GM08714 (cell line): Measurements from ENCODE around the gene FAM200B.
"Not testable (repeated sequence)": the region's sequence is repeated elsewhere in the genome, so short reads cannot be mapped to it uniquely, and the experiment has no call there.

Source experiments
- H3K4me3 ChIP-seq: fragments of 200-500 bp; sonication (Bioruptor generic); 2 replicates; pipeline ENCODE4 v1.5.1; 2014; ENCODE audit warnings: mild to moderate bottlenecking, low read length, inconsistent platforms
- ZNF274 ChIP-seq: IDR thresholded peaks from 2 replicates; pipeline ENCODE4 v1.6.1; 2012; ENCODE audit warnings: mild to moderate bottlenecking, low read depth, low read length

The FAM200B gene

GRCh38 chr4:15718959-15719358 lies 37.3 kb downstream of the FAM200B start:
- TF ChIP-seq ZNF274, result no peak
- no peak overlapping the region for H3K4me3 ChIP-seq

DNA sequence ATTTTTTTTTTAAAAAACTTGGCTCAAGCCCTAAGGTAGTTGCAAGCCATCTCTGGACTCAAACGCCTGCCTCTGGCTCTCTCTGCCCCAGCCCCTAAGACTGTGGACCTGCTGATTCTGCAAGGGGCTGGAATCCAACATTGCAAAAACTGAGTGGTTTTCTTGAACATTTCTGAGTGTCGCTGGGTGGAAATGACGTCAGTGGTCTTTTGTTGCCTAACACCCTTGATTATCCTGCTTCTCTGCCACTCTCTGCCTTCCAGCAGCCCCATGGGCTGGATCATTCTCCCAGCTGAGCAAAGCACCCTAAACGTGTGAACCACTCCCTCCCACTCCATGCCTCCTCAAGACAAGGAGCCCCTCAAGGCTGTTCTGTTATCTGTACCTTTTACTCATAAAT lies 37.9 kb downstream of the FAM200B start:
- no peak for TF ChIP-seq ZNF274
- no peak overlapping the region for H3K4me3 ChIP-seq

GRCh38 chr4:15720851-15721250 lies 39.2 kb downstream of the FAM200B start:
- no peak for TF ChIP-seq ZNF274
- no peak overlapping the region for H3K4me3 ChIP-seq

GRCh38 chr4:15725608-15726007 lies 44.0 kb downstream of the FAM200B start:
- H3K4me3 ChIP-seq, result no peak overlapping the region
- no peak for TF ChIP-seq ZNF274

DNA sequence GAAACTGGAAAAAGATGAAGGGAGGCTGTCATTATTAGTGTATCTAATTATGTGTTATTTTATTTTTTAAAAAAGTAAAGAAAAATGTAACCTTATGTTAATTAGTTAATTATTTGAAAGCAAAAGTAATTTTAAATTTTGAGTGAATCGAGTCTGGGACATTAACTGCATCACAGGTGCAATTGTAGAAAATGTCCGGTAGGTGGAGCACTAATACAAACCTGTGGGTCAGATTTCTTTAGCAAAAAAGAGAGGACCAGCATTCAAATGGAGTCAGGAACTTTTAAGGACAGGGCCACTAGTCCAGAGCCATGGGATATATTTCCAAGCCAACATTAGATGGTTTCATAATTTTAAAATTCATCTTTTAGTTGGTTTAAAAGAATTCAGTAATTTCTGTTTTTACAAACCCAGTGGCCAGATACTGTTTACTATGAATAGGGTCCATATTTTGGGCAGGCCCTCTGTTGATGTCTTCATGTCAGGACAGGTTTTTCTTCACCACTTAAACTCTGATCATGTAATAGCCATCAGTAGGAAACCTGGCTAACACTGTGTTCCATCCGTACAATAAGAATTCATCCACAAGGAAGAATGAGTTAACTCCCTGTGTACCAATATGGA lies 48.4 kb downstream of the FAM200B start:
- no peak for TF ChIP-seq ZNF274
- no peak overlapping the region for H3K4me3 ChIP-seq

- not testable (repeated sequence) for H3K4me3 ChIP-seq
Observed at GRCh38 chr4:15733061-15733460, 51.4 kb downstream of the FAM200B start.

GRCh38 chr4:15735536-15735935 lies 53.9 kb downstream of the FAM200B start:
- H3K4me3 ChIP-seq, result no peak overlapping the region
- no peak for TF ChIP-seq ZNF274

- TF ChIP-seq ZNF274, result no peak
- no peak overlapping the region for H3K4me3 ChIP-seq
Observed at GRCh38 chr4:15736514-15737050, 55.0 kb downstream of the FAM200B start.

DNA sequence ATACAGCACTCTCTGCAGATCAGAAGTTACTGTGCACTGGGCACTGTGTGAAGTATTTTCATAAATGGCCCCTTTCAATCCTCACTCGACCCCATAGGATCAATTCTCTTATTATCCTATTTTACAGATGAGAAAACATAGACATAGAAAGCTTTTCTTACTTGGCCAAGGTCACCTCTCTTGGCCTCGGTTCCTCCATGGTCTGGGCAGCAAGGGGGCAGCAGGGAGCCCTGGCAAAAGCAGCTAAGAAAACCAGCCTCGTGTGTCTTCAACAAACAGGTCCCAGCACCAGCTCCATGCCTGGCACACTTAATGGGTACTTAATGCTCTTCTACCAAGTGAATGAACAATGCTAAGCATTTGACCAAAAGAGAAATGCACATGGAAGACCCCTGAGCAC lies 55.6 kb downstream of the FAM200B start:
- H3K4me3 ChIP-seq, result no peak overlapping the region
- no peak for TF ChIP-seq ZNF274

GRCh38 chr4:15738877-15739276 lies 57.2 kb downstream of the FAM200B start:
- no peak for TF ChIP-seq ZNF274
- no peak overlapping the region for H3K4me3 ChIP-seq
